NB4 (cell line): ENCODE measurements around the gene KASH5.
A peak's percentile ranks its signal among the peaks of the same experiment; 100 is the strongest.

Experiments used
- DNase-seq: peaks from one replicate; pipeline ENCODE4 v3.0.0; 2010; ENCODE audit warnings: low read depth
- H3K4me3 ChIP-seq: one replicate; pipeline ENCODE4 v1.5.1; 2011; ENCODE audit warnings: mild to moderate bottlenecking, low read depth, low read length, moderate library complexity
- MYC ChIP-seq: IDR thresholded peaks from 2 replicates; pipeline ENCODE4 v1.6.1; 2011; ENCODE audit warnings: low read depth, low read length
- POLR2A ChIP-seq: IDR thresholded peaks from 2 replicates; pipeline ENCODE4 v1.6.1; 2011; ENCODE audit warnings: mild to moderate bottlenecking; ENCODE audit not compliant: insufficient read length; ENCODE audit errors: extremely low read depth
- TF ChIP-seq, protein P1 (sequence below): IDR thresholded peaks from 2 replicates; pipeline ENCODE4 v1.6.1; 2011; ENCODE audit warnings: low read depth, low read length
- TF ChIP-seq, protein P2 (sequence below): IDR thresholded peaks from one replicate; pipeline ENCODE4 v1.5.1; 2012; ENCODE audit warnings: low read depth, low read length

The KASH5 gene

DNA sequence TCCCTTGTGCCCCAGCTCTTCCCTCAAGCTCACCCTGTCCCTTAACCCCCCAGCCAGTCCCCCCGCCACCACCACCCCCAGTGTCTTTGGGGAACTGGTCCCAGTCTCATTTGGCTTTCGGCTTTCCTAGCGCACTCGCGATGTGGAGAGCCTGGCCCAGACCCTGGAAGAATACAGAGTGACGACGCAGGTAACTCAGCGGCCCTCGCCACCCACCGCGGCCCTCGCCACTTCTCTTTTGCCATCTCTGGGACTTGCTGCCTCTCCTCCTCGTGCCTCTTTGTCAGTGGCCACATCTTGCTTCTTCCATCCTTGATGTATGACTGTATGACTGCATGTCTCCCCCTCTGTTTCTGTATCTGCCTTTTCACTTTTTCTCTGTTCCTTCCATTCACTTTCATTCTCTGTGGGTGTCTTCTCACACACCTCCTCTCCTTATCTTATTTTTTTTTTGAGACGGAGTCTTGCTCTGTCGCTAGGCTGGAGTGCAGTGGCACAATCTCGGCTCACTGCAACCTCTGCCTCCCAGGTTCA, 19.5 kb downstream of the KASH5 start:
- DNase-seq, result no peak
- no peak for TF ChIP-seq POLR2A
- TF ChIP-seq, protein P1, sequence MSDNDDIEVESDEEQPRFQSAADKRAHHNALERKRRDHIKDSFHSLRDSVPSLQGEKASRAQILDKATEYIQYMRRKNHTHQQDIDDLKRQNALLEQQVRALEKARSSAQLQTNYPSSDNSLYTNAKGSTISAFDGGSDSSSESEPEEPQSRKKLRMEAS, result no peak
- TF ChIP-seq, protein P2, sequence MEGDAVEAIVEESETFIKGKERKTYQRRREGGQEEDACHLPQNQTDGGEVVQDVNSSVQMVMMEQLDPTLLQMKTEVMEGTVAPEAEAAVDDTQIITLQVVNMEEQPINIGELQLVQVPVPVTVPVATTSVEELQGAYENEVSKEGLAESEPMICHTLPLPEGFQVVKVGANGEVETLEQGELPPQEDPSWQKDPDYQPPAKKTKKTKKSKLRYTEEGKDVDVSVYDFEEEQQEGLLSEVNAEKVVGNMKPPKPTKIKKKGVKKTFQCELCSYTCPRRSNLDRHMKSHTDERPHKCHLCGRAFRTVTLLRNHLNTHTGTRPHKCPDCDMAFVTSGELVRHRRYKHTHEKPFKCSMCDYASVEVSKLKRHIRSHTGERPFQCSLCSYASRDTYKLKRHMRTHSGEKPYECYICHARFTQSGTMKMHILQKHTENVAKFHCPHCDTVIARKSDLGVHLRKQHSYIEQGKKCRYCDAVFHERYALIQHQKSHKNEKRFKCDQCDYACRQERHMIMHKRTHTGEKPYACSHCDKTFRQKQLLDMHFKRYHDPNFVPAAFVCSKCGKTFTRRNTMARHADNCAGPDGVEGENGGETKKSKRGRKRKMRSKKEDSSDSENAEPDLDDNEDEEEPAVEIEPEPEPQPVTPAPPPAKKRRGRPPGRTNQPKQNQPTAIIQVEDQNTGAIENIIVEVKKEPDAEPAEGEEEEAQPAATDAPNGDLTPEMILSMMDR, result no peak
- no peak for TF ChIP-seq MYC
- H3K4me3 ChIP-seq, result no peak overlapping the region

DNA sequence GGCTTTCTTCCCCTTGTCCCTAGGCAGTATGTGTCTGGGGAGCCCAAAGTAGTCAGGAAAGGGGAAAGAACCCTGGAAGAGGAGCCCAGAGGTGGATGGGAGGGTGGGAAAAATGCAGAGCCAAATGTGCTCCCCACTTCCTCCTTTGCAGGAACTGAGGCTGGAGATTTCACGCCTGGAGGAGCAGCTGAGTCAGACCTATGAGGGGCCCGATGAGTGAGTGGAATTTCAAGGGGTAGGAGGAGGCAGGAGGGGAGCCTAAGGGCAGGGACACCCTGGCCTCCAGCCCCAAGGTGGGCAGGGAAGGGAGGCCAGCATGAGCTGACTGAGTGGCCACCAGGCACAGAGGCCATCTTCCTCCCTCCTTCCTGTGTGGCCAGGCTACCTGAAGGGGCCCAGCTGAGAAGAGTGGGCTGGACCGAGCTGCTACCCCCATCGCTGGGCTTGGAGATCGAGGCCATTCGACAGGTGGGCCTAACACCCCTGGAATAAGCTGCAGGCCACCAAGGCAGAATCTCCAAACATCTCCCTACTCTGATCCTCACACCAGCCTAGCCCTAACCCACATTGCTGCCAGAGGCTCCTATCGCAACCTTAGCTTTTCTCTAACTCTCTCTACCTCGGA, 20.9 kb downstream of the KASH5 start:
- no peak for TF ChIP-seq POLR2A
- H3K4me3 ChIP-seq, result no peak overlapping the region
- peak; percentile 66 for DNase-seq

DNA sequence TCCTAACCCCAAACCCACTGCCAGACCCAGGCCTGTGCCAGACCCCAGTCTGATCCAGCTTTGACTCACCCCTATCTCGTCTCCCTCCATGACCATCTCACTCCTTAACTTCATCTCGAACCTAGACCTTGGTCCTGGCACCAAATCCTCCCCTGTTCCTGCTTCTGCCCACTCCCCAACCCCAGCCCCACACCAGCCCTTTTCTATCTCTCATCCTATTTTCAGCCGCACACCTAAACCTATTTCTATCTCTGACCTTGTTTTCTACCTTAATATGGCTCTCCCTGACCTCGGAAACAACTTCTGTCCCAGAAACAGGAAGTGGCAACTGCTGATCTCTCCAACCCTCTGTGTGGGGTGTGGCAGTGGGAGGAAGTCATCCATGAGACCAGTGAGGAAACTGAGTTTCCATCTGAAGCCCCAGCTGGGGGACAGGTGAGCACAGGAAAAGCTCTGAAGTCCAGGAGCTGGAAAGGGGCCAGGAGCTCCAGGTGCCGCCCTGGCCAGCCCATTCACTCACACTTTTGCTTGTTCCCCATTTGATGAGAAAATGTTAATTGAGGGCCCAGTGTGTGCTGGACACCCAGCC, 21.5 kb downstream of the KASH5 start:
- TF ChIP-seq, protein P2, result no peak
- TF ChIP-seq, protein P1, result 0 out of 2 replicates have a peak, but pooled peaks have one; percentile 21
- DNase-seq, result peak; percentile 75
- H3K4me3 ChIP-seq, result no peak overlapping the region

DNA sequence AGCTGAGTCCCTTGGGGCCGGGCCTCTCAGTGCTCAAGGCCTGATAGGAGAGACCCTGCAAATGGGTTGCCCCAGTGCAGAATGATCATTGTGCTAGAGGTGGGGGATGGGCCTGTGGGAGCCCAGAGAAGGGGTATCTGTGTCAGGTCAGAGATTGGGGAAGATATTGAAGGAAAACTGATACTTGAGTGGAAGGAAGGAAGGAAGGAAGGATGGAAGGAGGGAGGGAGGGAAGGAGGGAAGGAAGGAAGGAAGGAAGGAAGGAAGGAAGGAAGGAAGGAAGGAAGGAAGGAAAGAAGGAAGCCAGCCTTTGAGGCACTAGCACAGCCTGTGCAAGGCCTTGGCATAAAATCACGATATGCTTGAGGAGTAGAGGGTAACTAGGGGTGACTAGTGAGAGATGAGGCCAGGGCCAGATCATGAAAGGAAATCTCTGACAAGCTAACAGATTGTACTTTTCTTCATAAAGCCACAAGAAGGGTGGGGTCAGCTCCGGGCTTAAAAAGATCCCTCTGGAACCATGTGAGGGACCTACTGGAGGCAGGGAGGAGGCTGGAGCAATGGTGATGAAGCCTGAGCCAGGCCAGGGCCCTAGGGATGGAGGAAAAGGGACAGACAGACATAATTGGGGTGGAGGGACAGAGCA, 23.8 kb downstream of the KASH5 start:
- no peak for DNase-seq
- H3K4me3 ChIP-seq, result no peak overlapping the region
- TF ChIP-seq, protein P1, result no peak
- TF ChIP-seq MYC, result no peak
- TF ChIP-seq POLR2A, result no peak
- TF ChIP-seq, protein P2, result no peak

DNA sequence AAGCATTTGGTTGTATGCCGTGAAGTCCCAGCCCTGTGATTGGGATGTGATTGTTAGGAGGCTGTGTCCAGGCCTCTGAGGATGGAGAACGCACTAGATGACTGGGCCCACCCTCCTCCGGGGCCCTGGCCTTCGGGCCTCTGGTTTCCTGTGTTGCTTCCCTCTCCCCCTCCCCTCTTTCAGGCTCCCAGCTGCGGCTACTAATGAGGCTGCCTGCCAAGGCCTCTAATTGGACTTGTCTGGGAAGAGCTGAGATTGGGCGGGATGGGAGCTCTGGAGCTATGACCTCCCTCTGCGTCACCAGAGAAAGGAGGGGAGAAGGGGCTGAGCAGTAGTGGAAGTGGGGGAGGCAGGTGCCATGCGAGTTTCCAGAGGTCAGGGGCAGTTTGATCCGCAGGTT, 25.3 kb downstream of the KASH5 start:
- TF ChIP-seq, protein P1, result no peak
- TF ChIP-seq, protein P2, result no peak
- no peak for TF ChIP-seq MYC
- TF ChIP-seq POLR2A, result no peak
- H3K4me3 ChIP-seq, result no peak overlapping the region
- DNase-seq, result peak; percentile 44

DNA sequence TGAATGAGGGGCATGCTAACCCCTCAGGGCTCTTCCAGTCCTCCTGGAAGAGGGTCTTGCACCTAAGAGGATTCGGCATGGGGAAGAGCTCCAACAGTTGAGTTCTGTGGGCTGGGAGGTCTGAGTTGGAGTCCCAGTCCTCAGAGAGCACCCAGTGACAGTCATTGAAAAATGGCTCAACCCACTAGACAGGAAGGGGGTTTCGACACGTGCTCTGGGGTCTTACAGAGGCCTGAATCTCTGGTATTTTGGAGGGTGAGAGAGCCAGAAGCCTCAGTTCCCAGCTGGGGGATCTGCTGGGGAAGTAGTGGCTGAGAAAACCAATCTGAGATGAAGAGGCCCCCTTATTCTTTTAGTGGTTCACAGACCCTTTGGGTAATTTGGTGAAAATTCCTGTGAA, 26.2 kb downstream of the KASH5 start:
- no peak overlapping the region for H3K4me3 ChIP-seq
- peak; percentile 65 for DNase-seq

More for the DNA sequence above, 26.2 kb downstream of the KASH5 start:
- TF ChIP-seq, protein P1, result peak; percentile 60
- TF ChIP-seq POLR2A, result no peak
